Dermis blood vessel endothelial cell (primary cell): Measurements from ENCODE around the gene PSENEN. TPM values are rescaled to one million over a fixed set of nuclear protein-coding genes. Genes with fewer than 3 reads are reported as not detected.

ENCODE experiments used
- DNase-seq: peaks from one replicate; pipeline ENCODE4 v3.0.0; 2010
- total RNA-seq: library from RNA; depleted of rRNA; stranded (reverse); fragments of >200 nt; gene quantifications from 2 replicates; pipeline ENCODE4 v1.2.3, GENCODE V29; 2014

PSENEN gene
- total RNA-seq, 1 donor from 2014 or later: 15.1 TPM

GRCh38 chr19:35734273-35734672 lies 11.2 kb upstream of the PSENEN start:
- no peak for DNase-seq

- no peak for DNase-seq
Measured at GRCh38 chr19:35734889-35735288, 10.6 kb upstream of the PSENEN start.

GRCh38 chr19:35736913-35737886 lies 8.3 kb upstream of the PSENEN start:
- no peak for DNase-seq

- DNase-seq: no peak
Measured at GRCh38 chr19:35738021-35738886, 7.2 kb upstream of the PSENEN start.

GRCh38 chr19:35738887-35739229 lies 6.6 kb upstream of the PSENEN start:
- no peak for DNase-seq

- no peak for DNase-seq
Measured at GRCh38 chr19:35739275-35740107, 6.0 kb upstream of the PSENEN start.

GRCh38 chr19:35740108-35740422 lies 5.4 kb upstream of the PSENEN start:
- no peak for DNase-seq

GRCh38 chr19:35740423-35741202 lies 4.8 kb upstream of the PSENEN start:
- peak; percentile 96 for DNase-seq

- no peak for DNase-seq
Measured at GRCh38 chr19:35741203-35741515, 4.3 kb upstream of the PSENEN start.

GRCh38 chr19:35742121-35742724 lies 3.2 kb upstream of the PSENEN start, which contains the start of gene IGFLR1:
Gene IGFLR1, minus strand, starts transcription at chr19:35742452. Its CDS starts 1,272 bp downstream, at chr19:35741180.
- DNase-seq: no peak

GRCh38 chr19:35743640-35744429 lies 1.6 kb upstream of the PSENEN start:
- DNase-seq: no peak

- DNase-seq: peak; percentile 97
Measured at GRCh38 chr19:35744430-35745327, 772 bp upstream of the PSENEN start.

- no peak for DNase-seq
Measured at GRCh38 chr19:35746087-35746462, 624 bp downstream of the PSENEN start.

- no peak for DNase-seq
Measured at GRCh38 chr19:35746531-35746930, 1.1 kb downstream of the PSENEN start.

GRCh38 chr19:35748106-35749020 lies 2.9 kb downstream of the PSENEN start, which contains the start of gene LIN37:
Gene LIN37, plus strand, starts transcription at chr19:35748576. Its CDS starts 149 bp downstream, at chr19:35748725.
- peak; percentile 100 for DNase-seq

- no peak for DNase-seq
Measured at GRCh38 chr19:35750167-35750566, 4.7 kb downstream of the PSENEN start.

GRCh38 chr19:35751839-35752745 lies 6.6 kb downstream of the PSENEN start:
- DNase-seq: no peak
